SK-MEL-5 (cell line): Measurements from ENCODE around the gene CBX5. TPM values are rescaled to one million over a fixed set of nuclear protein-coding genes. Genes with fewer than 3 reads are reported as not detected.
"Not testable (repeated sequence)": the region's sequence is repeated elsewhere in the genome, so short reads cannot be mapped to it uniquely, and the experiment has no call there.

Experiments
- DNase-seq: peaks from one replicate; pipeline ENCODE4 v3.0.0-alpha.2; 2016; ENCODE audit warnings: low read depth, low spot score
- in situ Hi-C: cut with HindIII; loops from 2 replicates; pipeline ENCODE4 v1.10.0; 2016; ENCODE audit warnings: low sequenced_read_pairs, high pct_unique_total_duplicates, low pct_unique_long_range_greater_than_20kb
- polyA plus RNA-seq, 2 experiments: library from polyadenylated mRNA; depleted of rRNA; stranded (reverse); fragments of >200 nt; gene quantifications; 2 replicates each; pipeline ENCODE4 v1.2.3, GENCODE V29; 2015
- total RNA-seq: library from RNA; depleted of rRNA; stranded (reverse); fragments of >200 nt; shearing (Covaris generic); gene quantifications from 2 replicates; pipeline ENCODE4 v1.2.3, GENCODE V29; 2014; rRNA removed

Gene CBX5
- total RNA-seq, result 47.2 and 49.1 TPM in 2 replicates
- 24.3 and 26.5 TPM in 2 replicates for polyA plus RNA-seq (2015; cell fraction: cytosol; rRNA removed)
- polyA plus RNA-seq (2015; cell fraction: nucleus; rRNA removed), result 15.9 and 21.6 TPM in 2 replicates

DNA sequence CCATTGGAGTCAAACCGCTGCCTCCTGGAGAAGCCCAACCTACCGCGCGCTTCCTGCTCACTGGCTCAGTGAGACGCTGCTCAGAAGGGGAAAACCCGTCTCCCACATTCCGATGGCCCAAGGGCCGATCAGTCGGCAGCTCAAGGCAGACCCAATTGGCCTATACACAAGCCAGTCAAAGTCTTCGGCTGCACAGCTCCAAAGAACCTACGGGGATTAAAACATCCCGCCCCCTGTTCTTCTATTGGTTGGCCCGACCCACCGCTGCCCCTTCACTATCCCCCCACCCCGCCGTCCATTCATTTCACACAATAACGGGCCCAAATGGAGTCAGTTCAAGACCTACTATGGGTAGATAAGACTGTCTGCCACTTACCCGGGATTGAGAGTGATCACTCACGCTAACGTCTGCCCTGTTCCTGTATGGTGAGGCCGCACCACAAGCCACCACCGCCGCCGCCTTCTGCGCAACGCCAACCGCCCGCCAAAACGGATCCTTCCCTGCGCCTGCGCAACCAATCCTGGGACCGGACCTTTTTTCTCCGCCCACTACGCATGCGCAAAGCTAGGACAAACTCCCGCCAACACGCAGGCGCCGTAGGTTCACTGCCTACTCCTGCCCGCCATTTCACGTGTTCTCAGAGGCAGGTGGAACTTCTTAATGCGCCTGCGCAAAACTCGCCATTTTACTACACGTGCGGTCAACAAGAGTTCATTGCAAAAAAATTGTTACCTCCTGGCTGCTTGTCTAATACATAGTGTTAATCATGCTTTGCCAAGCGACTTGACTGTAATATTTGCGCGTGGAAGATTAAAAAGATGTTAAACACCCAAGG lies at the start of gene CBX5:
TSS of gene CBX5 (minus strand) at position 491 of the 836 bp plus-strand sequence. CDS start 22,472 bp downstream, outside the sequence.
- peak; percentile 100 for DNase-seq
- in situ Hi-C loops, result no loop called here

DNA sequence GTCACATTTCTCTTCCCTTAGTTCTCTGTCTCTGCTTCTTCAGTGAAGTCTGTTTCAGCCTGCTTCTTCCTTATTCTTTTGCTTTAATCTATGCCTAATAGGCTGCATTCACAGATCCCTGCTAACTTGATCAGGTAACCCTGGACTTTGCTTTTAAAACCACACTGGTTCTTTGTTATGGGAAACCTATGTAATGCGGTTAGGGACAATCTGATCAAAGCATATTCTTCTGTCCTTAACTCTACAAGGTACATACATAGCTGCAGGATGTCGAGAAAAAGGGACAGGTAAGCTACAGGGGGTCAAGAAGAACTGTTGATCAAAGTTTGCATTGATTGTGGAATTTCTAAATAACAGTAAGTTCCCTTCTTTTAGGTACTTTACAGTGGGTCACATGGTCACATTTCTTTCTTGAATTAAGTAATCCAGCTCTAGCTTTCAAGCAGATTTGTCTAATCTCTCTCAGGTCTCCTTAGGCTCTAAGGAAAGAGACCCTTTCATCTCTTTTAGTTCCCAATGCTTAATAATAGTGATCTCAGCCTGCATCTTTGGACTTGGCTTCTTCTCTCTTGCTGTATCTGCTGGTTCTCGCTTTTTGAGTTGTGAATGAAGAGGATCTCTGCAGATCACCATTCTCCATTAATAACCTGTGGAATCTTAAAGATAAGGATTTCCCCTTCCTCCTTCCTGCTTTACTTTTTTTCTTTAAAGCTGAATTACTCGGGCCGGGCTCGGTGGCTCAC lies 48.8 kb upstream of the CBX5 start:
- in situ Hi-C loops, result no loop called here
- DNase-seq, result no peak

DNA sequence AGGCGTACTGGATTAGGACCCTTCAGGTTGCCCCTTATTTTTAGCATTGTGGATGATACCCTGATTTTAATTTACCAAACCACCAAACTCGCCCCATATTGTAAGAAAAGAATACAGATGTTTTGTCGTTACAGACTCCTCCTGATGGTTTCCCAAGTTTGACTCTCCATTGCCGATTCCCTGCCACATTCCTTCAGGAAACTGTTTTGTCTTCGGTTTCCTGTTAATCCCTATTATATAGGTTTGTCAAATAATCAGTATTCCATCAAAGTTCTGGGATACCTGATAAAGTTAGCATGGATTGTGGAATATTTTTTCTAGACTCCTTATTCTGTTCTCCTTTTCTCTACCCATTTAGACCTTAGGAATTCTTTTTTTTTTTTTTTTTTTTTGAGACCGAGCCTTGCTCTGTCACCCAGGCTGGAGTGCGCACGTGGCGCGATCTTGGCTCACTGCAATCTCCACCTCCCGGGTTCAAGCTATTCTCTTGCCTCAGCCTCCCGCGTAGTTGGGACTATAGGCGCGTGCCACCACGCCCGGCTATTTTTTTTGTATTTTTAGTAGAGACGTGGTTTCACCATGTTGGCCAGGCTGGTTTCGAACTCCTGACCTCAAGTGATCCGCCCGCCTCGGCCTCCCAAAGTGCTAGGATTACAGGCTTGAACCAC lies 45.7 kb upstream of the CBX5 start:
- in situ Hi-C loops, DNase-seq: not testable (repeated sequence)

GRCh38 chr12:54324617-54325441 lies 44.9 kb upstream of the CBX5 start, which contains the start of gene COPZ1:
COPZ1 (plus strand) TSS chr12:54325131; CDS start chr12:54325164, 33 bp downstream.
- DNase-seq, result peak; percentile 100
- in situ Hi-C loops, result no loop called here

GRCh38 chr12:54321363-54321762 lies 41.4 kb upstream of the CBX5 start:
- in situ Hi-C loops, result no loop called here
- DNase-seq, result no peak

DNA sequence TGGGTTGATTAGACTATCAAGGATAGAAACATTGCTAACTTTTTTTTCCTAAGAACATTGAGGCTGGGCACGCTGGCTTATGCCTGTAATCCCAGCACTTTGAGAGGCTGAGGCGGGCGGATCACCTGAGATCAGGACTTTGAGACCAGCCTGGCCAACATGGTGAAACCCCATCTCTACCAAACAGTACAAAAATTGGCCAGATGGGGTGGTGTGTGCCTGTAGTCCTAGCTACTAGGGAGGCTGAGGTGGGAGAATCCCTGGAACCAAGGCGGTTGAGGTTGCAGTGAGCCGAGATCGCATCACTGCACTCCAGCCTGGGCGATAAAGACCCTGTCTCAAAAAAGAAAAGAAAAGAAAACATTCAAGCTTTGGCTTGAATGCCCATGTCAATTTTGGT lies 32.4 kb upstream of the CBX5 start:
- DNase-seq, in situ Hi-C loops: not testable (repeated sequence)

- in situ Hi-C loops, result no loop called here
Observed at GRCh38 chr12:54311051-54311450, 31.1 kb upstream of the CBX5 start.

DNA sequence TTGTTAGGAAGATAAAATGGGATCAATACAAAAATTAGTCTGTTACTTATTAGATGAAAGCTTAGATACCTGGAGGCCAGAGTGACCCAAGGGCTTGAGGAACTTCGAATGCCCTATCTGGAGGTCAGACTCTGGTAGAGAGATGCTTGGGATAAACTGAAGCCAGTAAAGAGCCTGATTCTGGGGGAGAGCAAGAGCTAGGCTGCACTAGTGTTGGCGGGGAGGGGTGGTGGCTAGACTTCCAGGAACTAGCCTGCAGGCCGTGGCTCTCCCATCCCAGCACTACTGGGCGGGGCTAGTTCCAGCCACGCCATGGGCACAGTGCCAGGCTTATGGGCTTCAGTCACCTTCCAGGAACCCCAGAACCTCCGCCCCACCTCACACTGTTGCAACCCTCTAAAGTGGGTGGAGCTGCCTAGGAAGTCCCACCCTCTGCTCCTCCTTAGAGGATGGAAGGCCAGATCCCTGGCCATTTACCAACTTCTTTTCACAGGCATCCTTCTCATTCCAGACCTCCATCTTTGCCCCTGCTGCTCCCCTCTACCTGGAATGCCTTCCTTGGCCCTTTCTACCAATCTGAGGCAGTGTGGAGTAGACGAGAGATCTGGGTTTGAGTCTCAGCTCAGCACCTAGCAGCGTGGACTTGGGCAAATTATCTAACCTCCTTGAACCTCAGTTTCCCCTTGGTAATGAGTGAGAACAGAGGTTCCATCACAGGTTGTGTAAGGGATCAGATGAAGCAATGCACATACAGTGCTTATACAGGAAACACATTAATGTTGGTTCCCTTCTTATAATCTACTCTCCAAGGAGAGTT lies 27.2 kb upstream of the CBX5 start:
- DNase-seq, result peak; percentile 51
- in situ Hi-C loops, result no loop called here

More at GRCh38 chr12:54311051-54311450, 31.1 kb upstream of the CBX5 start:
- DNase-seq, result no peak

DNA sequence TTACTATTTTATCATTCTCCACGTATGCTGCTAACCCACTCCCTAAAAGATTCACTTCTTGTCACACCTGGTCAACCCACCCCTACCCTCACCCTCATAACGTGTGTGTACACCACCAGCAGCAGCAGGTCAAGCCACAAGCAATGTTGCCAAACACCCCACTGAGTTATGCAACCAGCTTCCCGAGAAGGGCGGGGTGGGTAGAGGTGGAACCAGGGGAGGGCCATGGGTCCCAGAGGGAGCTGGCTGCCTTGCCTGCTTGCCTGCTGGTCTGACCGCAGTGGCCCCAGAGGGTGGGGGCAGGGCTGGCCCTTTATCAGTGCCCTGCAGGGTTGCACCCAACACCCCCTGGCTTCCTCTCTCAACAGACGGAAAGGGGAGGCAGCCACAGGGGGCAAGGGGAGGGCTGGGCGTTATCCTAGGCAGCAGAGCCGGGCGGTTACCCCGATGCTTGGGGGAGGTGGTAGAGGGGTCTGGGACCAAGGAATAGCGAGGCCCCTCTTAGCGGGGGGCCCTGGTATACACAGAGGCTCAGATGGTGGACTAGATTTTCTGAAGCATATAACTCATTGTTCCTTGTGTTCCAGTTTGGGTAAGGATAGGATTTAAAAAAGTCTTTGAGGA lies 24.4 kb upstream of the CBX5 start:
- no peak for DNase-seq
- in situ Hi-C loops, result no loop called here

- no peak for DNase-seq
- in situ Hi-C loops, result no loop called here
Observed at GRCh38 chr12:54303640-54304039, 23.7 kb upstream of the CBX5 start.

DNA sequence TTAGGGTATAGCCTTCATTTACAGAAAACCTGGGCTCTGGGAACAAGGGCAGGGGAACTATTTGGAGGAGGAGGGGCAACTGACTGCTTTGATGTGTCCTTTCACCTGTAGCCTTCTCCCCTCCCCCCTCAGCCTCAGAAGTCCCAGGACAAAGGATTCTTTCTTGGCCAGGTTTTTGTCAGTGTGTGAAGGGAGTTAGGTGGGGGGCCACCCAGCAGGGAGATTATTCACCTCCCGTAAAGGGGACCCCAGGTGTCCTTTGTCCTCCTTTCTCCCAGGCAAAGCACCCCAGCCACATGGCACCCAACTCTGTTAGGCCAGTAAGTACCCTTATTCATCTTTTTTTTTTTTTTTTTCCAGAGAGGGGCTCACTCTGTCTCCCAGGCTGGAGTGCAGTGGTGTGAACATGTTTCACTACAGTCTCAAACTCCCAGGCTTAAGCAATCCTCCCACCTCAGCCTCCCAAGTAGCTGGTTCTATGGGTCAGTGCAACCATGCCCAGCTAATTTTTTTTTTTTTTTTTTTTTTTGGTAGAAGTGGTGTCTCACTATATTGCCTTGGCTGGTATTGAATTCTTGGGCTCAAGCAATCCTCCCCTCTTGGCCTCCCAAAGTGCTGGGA lies 21.6 kb upstream of the CBX5 start:
- DNase-seq, result no peak
- in situ Hi-C loops, result no loop called here

DNA sequence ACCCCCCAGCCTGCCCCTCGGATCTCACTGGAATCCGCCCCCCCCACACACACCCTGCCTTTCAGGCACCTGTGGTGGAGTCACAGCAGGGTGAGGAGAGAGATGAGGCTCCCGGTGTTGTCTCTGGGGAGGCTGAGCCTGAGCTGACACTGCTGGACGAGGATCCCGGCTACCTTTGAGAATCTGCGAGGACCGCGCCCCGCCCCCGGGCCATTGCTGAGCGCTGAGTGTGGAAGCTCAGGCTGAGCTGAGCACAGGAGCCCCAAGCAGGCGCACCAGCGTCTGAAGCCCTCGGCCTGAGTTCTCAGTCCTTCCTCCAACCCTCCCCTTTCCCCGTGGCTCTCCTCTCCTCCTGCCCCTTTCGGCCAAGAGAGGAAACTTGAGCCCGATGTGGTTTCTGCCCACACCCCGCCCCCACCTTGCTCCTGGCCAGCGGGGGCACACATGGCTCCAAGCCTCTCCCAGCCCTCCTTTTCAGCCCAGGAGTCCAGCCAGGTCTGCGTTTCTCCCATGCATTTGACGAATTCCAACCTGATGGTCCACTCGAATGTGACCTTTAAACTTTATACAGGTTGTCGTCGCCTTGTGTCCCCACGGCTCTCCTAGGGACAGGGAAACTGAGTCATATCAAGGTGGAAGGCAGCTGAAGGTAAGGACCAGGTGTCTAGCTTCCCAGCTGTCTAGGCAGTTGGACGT lies 21.0 kb upstream of the CBX5 start, which contains the start of gene NFE2:
TSS of gene NFE2 (minus strand) at position 284 of the 696 bp plus-strand sequence. CDS start 5,767 bp downstream, outside the sequence.
- in situ Hi-C loops, result no loop called here
- DNase-seq, result peak; percentile 43

DNA sequence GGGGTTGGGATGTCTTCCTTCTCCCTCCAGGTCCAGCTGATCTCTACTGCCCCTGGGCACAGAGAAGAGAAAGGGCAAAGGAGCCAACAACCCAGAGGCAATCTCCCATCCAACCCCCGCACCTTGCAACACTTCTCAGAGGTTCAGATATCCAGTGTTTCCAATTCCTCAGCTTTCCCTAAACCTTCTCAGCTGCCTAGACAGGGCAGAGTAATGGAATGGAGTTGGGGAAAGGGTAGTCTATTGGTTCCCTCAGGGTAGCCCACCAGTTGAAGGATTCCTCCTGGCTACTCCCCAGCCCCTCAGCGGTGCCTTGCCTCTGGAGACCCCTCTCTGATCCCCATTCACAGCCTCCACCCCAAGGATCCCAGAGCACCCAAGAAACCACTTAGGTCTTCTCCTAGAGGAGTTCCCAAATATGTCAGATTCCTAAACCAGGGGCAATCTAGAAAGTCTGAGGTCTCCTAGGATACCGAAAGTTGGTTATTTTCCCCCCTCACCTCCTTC lies 20.4 kb upstream of the CBX5 start:
- in situ Hi-C loops, result no loop called here
- DNase-seq, result no peak

- DNase-seq, result no peak
- in situ Hi-C loops, result no loop called here
Observed at GRCh38 chr12:54299515-54300224, 19.7 kb upstream of the CBX5 start.
